GM08714 (cell line): ENCODE measurements around the gene RPS25.
A peak's percentile ranks its signal among the peaks of the same experiment; 100 is the strongest.
"Not testable (repeated sequence)": the region's sequence is repeated elsewhere in the genome, so short reads cannot be mapped to it uniquely, and the experiment has no call there.

ENCODE experiments used
- H3K4me3 ChIP-seq: fragments of 200-500 bp; sonication (Bioruptor generic); 2 replicates; pipeline ENCODE4 v1.5.1; 2014; ENCODE audit warnings: mild to moderate bottlenecking, low read length, inconsistent platforms
- ZNF274 ChIP-seq: IDR thresholded peaks from 2 replicates; pipeline ENCODE4 v1.6.1; 2012; ENCODE audit warnings: mild to moderate bottlenecking, low read depth, low read length

The RPS25 gene

GRCh38 chr11:119049081-119049480, 30.9 kb upstream of the RPS25 start:
- H3K4me3 ChIP-seq, result no peak overlapping the region
- no peak for TF ChIP-seq ZNF274

- no peak for TF ChIP-seq ZNF274
- no peak overlapping the region for H3K4me3 ChIP-seq
Measured at GRCh38 chr11:119048644-119049043, 30.5 kb upstream of the RPS25 start.

- TF ChIP-seq ZNF274, result no peak
- H3K4me3 ChIP-seq, result no peak overlapping the region
Measured at GRCh38 chr11:119047205-119047604, 29.1 kb upstream of the RPS25 start.

- H3K4me3 ChIP-seq, result no peak overlapping the region
- no peak for TF ChIP-seq ZNF274
Measured at GRCh38 chr11:119046489-119046888, 28.3 kb upstream of the RPS25 start.

- no peak for TF ChIP-seq ZNF274
- H3K4me3 ChIP-seq, result no peak overlapping the region
Measured at GRCh38 chr11:119044708-119045107, 26.6 kb upstream of the RPS25 start.

GRCh38 chr11:119042927-119043326, 24.8 kb upstream of the RPS25 start:
- H3K4me3 ChIP-seq, result no peak overlapping the region
- TF ChIP-seq ZNF274, result no peak

- H3K4me3 ChIP-seq, result no peak overlapping the region
- no peak for TF ChIP-seq ZNF274
Measured at GRCh38 chr11:119041821-119042514, 23.8 kb upstream of the RPS25 start.

GRCh38 chr11:119039471-119039870, 21.3 kb upstream of the RPS25 start:
- not testable (repeated sequence) for H3K4me3 ChIP-seq

GRCh38 chr11:119038884-119039283, 20.7 kb upstream of the RPS25 start:
- H3K4me3 ChIP-seq, result no peak overlapping the region
- no peak for TF ChIP-seq ZNF274

- no peak overlapping the region for H3K4me3 ChIP-seq
- no peak for TF ChIP-seq ZNF274
Measured at GRCh38 chr11:119034813-119035212, 16.7 kb upstream of the RPS25 start.

GRCh38 chr11:119033421-119033820, 15.3 kb upstream of the RPS25 start:
- not testable (repeated sequence) for H3K4me3 ChIP-seq

- TF ChIP-seq ZNF274, result no peak
- no peak overlapping the region for H3K4me3 ChIP-seq
Measured at GRCh38 chr11:119031912-119032280, 13.8 kb upstream of the RPS25 start.

- TF ChIP-seq ZNF274, result no peak
- peak within 1 kb of the TSS; percentile 82 for H3K4me3 ChIP-seq
Measured at GRCh38 chr11:119030329-119031047, 12.3 kb upstream of the RPS25 start, which contains the start of gene SLC37A4. TSS of gene SLC37A4 (minus strand) at chr11:119030877.

- TF ChIP-seq ZNF274, result no peak
- H3K4me3 ChIP-seq, result peak overlapping the region; percentile 82
Measured at GRCh38 chr11:119030029-119030328, 11.8 kb upstream of the RPS25 start.

GRCh38 chr11:119029340-119030028, 11.3 kb upstream of the RPS25 start:
- TF ChIP-seq ZNF274, result no peak
- peak overlapping the region; percentile 82 for H3K4me3 ChIP-seq
